ENCODE results near the gene C22orf15. TPM values are rescaled to one million over a fixed set of nuclear protein-coding genes. Genes with fewer than 3 reads are reported as not detected.

C22orf15 gene
- total and polyA plus RNA-seq, 4 donors = 0.03 to 0.17 (median 0.12) TPM

DNA sequence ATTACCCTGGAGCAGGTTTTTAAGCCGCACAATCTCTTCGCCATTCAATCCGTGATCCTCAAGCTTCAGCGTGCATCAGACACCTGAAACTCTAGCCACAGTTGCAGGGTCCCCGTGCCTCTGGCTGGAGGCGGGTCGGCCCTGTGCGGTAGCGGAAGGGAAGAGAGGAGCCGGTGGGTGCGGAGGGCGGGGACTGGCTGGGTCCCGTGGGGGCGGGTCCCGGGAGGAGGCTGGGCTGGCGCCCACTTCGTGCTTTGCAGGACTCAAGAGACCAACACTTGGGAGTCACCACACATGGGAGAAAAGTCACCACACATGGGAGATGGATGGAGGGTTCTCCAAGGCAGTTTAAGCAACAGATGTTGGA is 772 bp downstream of the C22orf15 start (continued):
- TF ChIP-seq EGR1 (IDR thresholded peaks at IDR 0.05; ENCODE audit: low read depth in 2 of 2) = no peak
- TF ChIP-seq, protein P1, sequence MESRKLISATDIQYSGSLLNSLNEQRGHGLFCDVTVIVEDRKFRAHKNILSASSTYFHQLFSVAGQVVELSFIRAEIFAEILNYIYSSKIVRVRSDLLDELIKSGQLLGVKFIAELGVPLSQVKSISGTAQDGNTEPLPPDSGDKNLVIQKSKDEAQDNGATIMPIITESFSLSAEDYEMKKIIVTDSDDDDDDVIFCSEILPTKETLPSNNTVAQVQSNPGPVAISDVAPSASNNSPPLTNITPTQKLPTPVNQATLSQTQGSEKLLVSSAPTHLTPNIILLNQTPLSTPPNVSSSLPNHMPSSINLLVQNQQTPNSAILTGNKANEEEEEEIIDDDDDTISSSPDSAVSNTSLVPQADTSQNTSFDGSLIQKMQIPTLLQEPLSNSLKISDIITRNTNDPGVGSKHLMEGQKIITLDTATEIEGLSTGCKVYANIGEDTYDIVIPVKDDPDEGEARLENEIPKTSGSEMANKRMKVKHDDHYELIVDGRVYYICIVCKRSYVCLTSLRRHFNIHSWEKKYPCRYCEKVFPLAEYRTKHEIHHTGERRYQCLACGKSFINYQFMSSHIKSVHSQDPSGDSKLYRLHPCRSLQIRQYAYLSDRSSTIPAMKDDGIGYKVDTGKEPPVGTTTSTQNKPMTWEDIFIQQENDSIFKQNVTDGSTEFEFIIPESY (IDR thresholded peaks at IDR 0.05) = no peak
- TF ChIP-seq JUND (IDR thresholded peaks at IDR 0.05) = no peak
- no peak for TF ChIP-seq GABPA (IDR thresholded peaks at IDR 0.05 in 1 of 2, conservative IDR thresholded peaks at IDR 0.05 in 1 of 2)
- TF ChIP-seq RXRA (IDR thresholded peaks at IDR 0.05) = no peak

DNA sequence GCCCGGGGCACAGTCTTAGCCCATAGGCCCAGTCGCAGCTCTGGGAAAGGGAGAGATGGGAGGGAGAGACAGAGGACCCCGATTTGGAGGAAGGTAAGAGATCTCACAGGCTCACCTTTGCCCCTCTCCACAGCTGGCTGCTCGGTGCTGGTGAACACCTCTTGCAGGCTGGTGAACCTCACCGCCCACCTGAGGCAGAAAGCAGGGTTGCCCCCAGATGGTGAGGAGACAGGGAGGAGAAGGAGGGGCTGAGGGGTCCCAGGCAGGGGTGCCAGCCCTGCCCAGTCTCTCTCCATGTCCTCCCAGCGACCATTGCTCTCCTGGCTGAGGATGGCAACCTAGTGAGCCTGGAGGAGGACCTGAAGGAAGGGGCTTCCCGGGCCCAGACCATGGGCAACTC is 1.2 kb downstream of the C22orf15 start:
- Histone ChIP-seq H3K27me3 (ENCODE audit: control insufficient read depth in 4 of 4, insufficient read depth in 4 of 4, low read length in 3 of 4) (no peaks in the 10 kb centered on the region), H3K36me3 (ENCODE audit: control insufficient read depth in 4 of 4, insufficient read depth in 3 of 4, low read depth in 1 of 4, low read length in 3 of 4) (peaks cover 0 to 6% (median 4%) of the 10 kb centered on the region in 4 donors), H3K9me3 (ENCODE audit: control insufficient read depth in 4 of 4, low read length in 3 of 4) (no peaks in the 10 kb centered on the region), H3K27ac (ENCODE audit: low read depth in 1 of 2, low read length in 2 of 2) (no peak overlapping the region), H3K4me3 (ENCODE audit: low read depth in 1 of 3, low read length in 3 of 3) (no peak overlapping the region), H3K9ac (ENCODE audit: low read depth in 1 of 2, low read length in 2 of 2) (no peak overlapping the region), H3K4me1 (ENCODE audit: control insufficient read depth in 4 of 4, insufficient read depth in 4 of 4, low read length in 3 of 4) (peaks cover 16 to 44% (median 33%) of the 10 kb centered on the region in 4 donors)
- WGBS = 76% methylated on average over 7 of the region's 7 CpGs
- DNase-seq (ENCODE audit: low spot score) = no peak
- TF ChIP-seq SP1 (IDR thresholded peaks at IDR 0.05) = no peak
- TF ChIP-seq, protein P1 (IDR thresholded peaks at IDR 0.05) = no peak
- TF ChIP-seq RXRA (IDR thresholded peaks at IDR 0.05) = no peak

DNA sequence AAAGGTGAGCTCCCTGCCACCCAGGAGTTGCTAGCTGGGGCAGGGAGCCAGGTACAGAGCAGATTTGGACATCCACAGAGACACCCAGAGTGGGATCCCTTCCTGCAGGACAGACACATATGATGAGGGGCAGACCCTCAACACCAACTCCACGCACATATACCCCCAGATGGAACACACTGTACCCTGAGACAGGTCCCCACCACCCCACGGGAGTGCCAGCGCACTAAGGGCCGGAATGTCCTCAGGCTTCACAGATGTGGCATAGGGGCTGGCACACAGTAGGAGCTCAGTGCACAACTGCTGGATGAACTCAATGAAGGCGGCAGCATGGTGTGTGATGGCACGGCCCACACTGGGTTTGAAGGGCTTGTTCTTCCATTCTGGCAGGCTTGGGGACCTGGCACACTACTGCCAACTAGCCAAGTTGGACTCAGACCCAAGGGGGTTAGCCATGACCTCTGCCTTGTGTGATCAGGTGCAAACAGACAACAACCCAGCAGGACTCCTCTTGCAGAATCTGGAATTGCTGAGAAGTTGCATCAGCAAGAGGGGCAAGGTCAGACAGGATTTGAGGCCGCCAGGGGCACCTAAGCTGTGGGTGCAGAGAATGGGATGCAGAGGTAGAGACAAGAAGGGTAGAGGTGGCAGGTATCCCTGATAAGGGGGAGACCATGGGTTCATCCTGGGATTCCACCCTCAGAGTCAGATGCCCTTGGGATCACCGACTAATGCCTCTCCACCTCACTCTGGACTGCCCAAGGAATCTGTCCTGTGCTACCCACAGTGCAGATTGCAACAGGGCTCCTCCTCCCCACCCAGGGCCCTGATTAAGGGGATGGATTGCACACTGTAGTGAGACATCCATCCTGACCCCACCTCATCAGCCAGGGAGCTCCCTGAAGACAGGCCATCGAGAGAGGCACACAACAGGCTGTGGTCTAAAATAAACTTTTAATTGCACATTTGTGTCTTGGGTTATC is 2.4 kb downstream of the C22orf15 start:
- WGBS = 59% methylated on average over 9 of the region's 9 CpGs
- H3K9ac ChIP-seq (ENCODE audit: low read depth in 1 of 2, low read length in 2 of 2) = no peak overlapping the region
- peaks cover 0 to 6% (median 4%) of the 10 kb centered on the region in 4 donors for H3K36me3 ChIP-seq (ENCODE audit: control insufficient read depth in 4 of 4, insufficient read depth in 3 of 4, low read depth in 1 of 4, low read length in 3 of 4)
- peak overlapping the region in 2 of 3 donors; percentile 35 to 67 for H3K4me3 ChIP-seq (ENCODE audit: low read depth in 1 of 3, low read length in 3 of 3)
- peak overlapping the region; percentile 49 to 70 for H3K27ac ChIP-seq (ENCODE audit: low read depth in 1 of 2, low read length in 2 of 2)
- no peak for DNase-seq (ENCODE audit: low spot score)
- no peaks in the 10 kb centered on the region for H3K9me3 ChIP-seq (ENCODE audit: control insufficient read depth in 4 of 4, low read length in 3 of 4)
- no peaks in the 10 kb centered on the region for H3K27me3 ChIP-seq (ENCODE audit: control insufficient read depth in 4 of 4, insufficient read depth in 4 of 4, low read length in 3 of 4)
- peaks cover 16 to 46% (median 34%) of the 10 kb centered on the region in 4 donors for H3K4me1 ChIP-seq (ENCODE audit: control insufficient read depth in 4 of 4, insufficient read depth in 4 of 4, low read length in 3 of 4)
- TF ChIP-seq, protein P1 (IDR thresholded peaks at IDR 0.05) = peak; percentile 51
- peak; percentile 95 to 97 for TF ChIP-seq HNF4A (conservative IDR thresholded peaks at IDR 0.05)
- TF ChIP-seq, protein P2, sequence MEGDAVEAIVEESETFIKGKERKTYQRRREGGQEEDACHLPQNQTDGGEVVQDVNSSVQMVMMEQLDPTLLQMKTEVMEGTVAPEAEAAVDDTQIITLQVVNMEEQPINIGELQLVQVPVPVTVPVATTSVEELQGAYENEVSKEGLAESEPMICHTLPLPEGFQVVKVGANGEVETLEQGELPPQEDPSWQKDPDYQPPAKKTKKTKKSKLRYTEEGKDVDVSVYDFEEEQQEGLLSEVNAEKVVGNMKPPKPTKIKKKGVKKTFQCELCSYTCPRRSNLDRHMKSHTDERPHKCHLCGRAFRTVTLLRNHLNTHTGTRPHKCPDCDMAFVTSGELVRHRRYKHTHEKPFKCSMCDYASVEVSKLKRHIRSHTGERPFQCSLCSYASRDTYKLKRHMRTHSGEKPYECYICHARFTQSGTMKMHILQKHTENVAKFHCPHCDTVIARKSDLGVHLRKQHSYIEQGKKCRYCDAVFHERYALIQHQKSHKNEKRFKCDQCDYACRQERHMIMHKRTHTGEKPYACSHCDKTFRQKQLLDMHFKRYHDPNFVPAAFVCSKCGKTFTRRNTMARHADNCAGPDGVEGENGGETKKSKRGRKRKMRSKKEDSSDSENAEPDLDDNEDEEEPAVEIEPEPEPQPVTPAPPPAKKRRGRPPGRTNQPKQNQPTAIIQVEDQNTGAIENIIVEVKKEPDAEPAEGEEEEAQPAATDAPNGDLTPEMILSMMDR (IDR thresholded peaks at IDR 0.05; ENCODE audit: low read depth, low read length, missing input control) = no peak
- TF ChIP-seq ATF3 (IDR thresholded peaks at IDR 0.05) = peak; percentile 99
- TF ChIP-seq TAF1 (conservative IDR thresholded peaks at IDR 0.05) = peak; percentile 30
- peak; percentile 89 for TF ChIP-seq NR2F2 (IDR thresholded peaks at IDR 0.05)
- peak in 1 of 2 donors; percentile 23 for TF ChIP-seq EGR1 (IDR thresholded peaks at IDR 0.05; ENCODE audit: low read depth in 2 of 2)
- TF ChIP-seq FOXA2 (IDR thresholded peaks at IDR 0.05) = peak; percentile 73
- TF ChIP-seq, protein P3, sequence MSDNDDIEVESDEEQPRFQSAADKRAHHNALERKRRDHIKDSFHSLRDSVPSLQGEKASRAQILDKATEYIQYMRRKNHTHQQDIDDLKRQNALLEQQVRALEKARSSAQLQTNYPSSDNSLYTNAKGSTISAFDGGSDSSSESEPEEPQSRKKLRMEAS (IDR thresholded peaks at IDR 0.05) = no peak
- peak; percentile 96 for TF ChIP-seq RXRA (IDR thresholded peaks at IDR 0.05)
- TF ChIP-seq RAD21 (IDR thresholded peaks at IDR 0.05) = peak in 1 of 2 donors; percentile 66
- peak; percentile 94 for TF ChIP-seq SP1 (IDR thresholded peaks at IDR 0.05)
- peak; percentile 81 for TF ChIP-seq FOXA1 (IDR thresholded peaks at IDR 0.05)
- peak; percentile 87 for TF ChIP-seq YY1 (IDR thresholded peaks at IDR 0.05)
